Thyroid gland (tissue), 4 donors: ENCODE data around the gene FITM1.

Experiments used
- POLR2A ChIP-seq, 2 donors: fragments of 450-650 bp; IDR thresholded peaks; one replicate each; pipeline ENCODE4 v1.6.1; 2017; ENCODE audit warnings: antibody characterized with exemption in 2 of 2, mild to moderate bottlenecking in 2 of 2, moderate library complexity in 1 of 2
- TF ChIP-seq, protein P1 (sequence below), 6 experiments: fragments of 200-600 bp in 3 of 6; fragments of 450-650 bp in 3 of 6; sonication (generic) in 3 of 6; IDR thresholded peaks; one replicate each; pipeline ENCODE4 v1.5.1; 2016 to 2019; ENCODE audit warnings: antibody characterized with exemption in 6 of 6, mild to moderate bottlenecking in 2 of 6, inconsistent platforms in 1 of 6, moderate library complexity in 1 of 6

DNA sequence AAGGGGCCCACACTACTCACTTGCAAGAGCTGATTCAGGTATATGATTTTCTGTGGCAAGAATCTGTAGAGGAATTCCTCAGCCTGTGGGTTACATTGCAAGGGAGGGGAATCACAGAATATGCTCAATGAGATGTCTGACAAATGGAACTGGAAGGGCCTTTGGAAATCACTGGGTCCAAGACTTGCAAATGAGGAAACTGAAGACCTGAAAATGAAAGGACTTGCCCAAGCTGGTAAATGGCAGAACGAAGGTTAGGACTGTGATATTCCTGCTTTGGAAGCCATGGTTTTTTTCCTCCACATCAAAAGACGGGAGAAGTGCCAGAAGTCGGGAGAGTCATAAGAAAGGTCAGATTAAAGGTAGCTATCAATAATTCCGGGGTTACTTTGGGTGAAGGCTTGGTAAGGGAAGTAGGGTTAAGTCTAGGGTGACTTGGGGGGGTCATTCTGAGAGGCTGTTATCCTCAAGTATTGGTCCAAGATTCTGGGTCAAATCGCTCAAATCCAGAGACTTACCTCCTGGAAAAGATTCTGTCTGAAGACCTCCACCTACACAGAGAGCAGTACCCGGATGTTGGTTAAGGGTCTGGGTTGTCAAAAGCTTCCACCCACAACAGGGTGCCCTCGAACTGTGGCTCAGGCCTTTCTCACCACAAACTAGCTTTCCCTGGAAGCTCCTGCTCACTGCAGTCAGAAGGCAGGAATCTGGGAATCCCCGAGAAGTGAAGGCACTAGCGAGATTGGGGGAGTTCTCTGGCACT, 15.4 kb downstream of the FITM1 start:
- TF ChIP-seq POLR2A (IDR thresholded peaks at IDR 0.05) = no peak
- TF ChIP-seq, protein P1, sequence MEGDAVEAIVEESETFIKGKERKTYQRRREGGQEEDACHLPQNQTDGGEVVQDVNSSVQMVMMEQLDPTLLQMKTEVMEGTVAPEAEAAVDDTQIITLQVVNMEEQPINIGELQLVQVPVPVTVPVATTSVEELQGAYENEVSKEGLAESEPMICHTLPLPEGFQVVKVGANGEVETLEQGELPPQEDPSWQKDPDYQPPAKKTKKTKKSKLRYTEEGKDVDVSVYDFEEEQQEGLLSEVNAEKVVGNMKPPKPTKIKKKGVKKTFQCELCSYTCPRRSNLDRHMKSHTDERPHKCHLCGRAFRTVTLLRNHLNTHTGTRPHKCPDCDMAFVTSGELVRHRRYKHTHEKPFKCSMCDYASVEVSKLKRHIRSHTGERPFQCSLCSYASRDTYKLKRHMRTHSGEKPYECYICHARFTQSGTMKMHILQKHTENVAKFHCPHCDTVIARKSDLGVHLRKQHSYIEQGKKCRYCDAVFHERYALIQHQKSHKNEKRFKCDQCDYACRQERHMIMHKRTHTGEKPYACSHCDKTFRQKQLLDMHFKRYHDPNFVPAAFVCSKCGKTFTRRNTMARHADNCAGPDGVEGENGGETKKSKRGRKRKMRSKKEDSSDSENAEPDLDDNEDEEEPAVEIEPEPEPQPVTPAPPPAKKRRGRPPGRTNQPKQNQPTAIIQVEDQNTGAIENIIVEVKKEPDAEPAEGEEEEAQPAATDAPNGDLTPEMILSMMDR (IDR thresholded peaks at IDR 0.05) = no peak
